HG03460 (cell line): ENCODE measurements around the gene CEP250.
"Not testable (repeated sequence)": the region's sequence is repeated elsewhere in the genome, so short reads cannot be mapped to it uniquely, and the experiment has no call there.

Experiments used
- ATAC-seq: cut with Tn5 transposase; IDR thresholded peaks from one replicate; pipeline ENCODE4 v1.9.1; 2021; ENCODE audit not compliant: unreplicated experiment

Gene CEP250, protein sequence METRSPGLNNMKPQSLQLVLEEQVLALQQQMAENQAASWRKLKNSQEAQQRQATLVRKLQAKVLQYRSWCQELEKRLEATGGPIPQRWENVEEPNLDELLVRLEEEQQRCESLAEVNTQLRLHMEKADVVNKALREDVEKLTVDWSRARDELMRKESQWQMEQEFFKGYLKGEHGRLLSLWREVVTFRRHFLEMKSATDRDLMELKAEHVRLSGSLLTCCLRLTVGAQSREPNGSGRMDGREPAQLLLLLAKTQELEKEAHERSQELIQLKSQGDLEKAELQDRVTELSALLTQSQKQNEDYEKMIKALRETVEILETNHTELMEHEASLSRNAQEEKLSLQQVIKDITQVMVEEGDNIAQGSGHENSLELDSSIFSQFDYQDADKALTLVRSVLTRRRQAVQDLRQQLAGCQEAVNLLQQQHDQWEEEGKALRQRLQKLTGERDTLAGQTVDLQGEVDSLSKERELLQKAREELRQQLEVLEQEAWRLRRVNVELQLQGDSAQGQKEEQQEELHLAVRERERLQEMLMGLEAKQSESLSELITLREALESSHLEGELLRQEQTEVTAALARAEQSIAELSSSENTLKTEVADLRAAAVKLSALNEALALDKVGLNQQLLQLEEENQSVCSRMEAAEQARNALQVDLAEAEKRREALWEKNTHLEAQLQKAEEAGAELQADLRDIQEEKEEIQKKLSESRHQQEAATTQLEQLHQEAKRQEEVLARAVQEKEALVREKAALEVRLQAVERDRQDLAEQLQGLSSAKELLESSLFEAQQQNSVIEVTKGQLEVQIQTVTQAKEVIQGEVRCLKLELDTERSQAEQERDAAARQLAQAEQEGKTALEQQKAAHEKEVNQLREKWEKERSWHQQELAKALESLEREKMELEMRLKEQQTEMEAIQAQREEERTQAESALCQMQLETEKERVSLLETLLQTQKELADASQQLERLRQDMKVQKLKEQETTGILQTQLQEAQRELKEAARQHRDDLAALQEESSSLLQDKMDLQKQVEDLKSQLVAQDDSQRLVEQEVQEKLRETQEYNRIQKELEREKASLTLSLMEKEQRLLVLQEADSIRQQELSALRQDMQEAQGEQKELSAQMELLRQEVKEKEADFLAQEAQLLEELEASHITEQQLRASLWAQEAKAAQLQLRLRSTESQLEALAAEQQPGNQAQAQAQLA (N-terminal part only)

DNA sequence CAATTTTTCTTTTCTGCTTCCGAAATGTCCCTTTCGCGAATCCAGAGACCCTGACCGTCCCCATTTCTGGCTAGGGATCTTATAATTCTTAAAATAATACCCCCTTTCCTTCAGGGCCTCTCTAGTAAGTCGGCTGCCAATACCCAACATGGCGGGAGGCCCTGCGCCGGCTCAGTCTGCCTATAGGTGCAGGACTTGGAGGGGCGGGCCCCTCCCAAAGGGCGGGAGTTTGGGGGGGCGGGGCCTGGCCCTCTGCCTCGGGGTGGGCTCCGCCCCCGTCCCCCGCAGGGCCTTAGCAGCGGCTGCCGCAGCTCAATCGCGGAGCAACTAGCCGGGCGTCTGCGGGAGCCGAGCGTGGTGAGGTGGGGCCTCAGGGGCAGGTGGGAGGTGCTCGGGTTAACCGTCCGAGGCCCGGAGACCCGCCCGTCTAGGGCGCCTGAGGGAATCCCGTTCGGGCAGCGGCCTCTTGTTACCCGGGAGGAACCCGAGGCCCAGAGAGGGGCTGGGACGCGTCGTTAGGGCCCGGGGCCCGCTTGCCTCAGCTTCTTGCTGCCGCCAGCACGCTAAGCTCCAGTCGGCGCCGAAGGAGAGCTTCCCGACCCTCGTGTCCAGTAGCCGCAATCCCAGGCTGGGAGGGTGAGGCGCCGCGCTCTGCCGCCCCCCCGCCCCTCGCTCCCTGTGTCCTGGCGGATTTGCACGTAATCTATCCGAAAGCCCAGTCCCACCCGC, at the start of gene CEP250:
CEP250 (plus strand) TSS at position 718 of the 729 bp plus-strand sequence. CDS start 6,770 bp downstream, outside the sequence.
- peak; percentile 85 for ATAC-seq

DNA sequence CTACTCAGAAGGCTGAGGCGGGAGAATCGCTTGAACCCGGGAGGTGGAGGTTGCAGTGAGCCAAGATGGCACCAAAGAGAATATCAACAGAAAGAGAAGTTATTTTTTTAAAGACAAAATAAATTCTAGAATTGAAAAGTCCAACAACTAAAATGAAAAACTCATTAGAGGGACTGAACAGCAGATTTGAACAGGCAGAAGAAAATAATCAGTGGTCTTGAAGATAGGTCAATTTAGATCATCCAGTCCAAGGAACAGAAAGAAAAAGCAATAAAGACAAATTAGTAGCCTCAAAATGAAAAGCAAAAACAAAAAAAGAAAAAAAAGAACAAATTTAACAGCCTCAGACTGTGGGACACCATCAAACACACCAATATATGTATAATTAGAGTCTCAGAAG, 49.6 kb upstream of the CEP250 start:
- ATAC-seq: no peak

DNA sequence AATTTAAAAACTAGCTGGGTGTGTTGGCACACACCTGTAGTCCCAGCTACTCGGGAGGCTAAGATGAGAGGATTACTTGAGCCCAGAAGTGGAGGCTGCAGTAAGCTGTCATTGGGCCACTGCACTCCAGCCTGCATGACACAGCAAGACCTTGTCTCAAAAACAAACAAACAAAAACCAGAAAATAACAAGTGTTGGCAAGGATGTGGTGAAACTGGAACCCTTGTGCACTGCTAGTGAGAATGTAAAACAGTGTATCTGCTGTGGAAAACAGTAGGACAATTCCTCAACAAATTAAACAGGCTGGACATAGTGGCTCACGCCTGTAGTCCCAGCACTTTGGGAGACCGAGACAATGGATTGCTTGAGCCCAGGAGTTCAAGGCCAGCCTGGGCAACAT, 47.1 kb upstream of the CEP250 start:
- ATAC-seq: no peak

DNA sequence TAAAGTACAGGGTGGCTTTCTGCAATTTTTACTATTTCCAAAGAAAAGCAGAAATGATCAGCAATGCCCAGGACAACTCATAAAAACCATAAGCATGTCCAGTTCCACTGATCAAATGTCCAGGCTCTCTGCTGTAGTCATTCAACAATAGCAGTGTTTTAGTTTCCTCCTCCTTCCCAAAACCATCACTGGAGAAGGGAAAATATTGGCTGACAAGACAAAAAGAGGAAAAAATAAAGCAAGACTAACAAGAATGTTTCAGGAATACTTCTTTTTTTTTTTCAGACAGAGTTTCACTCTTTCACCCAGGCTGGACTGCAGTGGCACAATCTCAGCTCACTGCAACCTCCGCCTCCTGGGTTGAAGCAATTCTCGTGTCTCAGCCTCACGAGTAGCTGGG, 45.9 kb upstream of the CEP250 start:
- no peak for ATAC-seq

DNA sequence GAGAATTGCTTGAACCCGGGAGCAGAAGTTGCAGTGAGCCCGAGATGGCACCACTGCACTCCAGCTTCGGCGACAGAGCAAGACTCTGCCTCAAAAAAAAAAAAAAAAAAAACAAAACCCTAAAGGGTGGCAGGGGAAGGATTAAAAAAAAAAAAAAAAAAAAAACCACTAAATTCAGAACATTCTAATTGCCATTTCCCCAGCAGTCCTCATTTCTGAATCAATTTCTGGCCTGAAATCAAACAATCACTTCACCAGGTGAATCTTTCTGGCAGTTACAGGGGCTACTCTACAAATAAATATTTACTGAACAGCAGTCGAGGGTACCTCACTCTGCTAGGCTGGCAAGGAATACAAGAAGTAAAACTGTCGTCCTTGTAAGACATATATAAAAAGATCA, 44.8 kb upstream of the CEP250 start:
- ATAC-seq: no peak

DNA sequence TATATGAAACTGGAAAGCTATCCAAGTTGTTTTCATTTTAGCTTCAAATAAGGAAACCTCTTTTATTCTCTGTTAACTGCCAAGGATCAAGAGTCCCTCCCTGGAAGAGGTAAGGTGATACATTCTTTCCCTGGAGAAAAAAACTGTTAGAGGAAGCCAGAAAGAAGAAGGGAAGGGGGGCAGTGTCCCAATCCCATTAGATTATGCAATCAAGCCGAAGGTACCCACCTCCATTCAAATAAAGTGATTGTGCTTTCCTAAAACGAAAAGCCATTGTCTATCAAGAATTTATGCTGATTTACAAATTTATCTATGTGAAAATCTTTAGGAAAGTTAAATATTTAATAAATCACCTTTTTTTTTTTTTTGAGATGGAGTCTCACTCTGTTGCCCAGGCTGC, 34.1 kb upstream of the CEP250 start:
- no peak for ATAC-seq

DNA sequence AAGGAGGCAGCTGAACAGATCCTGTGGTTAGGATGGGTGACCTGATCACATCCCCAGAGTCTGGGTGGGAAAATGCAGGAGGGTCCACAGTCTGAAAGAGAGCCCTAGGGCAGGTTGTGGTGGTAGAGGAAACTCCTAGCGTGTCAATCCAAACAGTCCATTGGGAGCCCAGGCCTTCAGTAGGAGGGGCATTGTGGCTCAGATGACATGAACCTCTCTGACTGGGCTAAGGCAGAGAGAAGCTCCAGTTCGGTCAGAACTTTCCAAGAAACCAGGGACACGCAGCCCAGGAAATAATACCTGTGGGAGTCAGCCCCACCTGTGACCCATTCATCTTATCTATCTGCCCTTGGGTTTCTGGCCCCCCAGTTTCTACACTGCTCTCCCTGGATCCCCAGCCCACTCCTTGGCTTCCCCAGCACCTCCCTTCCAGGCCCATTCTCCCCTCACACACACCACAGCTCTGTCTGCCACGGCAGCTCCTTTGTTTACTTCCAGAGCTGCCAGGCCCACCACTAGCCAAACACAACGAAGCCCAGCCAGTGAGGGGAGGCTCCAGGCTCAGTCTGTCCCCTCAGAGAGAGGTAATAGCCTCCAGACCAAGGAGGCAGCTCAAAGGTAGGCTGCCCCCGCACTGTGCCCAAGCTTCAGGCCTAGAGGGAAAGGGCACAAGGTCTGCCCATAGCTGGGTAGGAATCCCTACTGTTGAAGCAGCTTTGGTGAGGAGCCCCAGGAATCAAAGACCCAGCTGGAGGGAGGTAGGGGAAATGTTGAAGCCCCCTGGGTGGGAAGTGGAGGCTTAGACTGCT, 23.6 kb upstream of the CEP250 start:
- no peak for ATAC-seq

DNA sequence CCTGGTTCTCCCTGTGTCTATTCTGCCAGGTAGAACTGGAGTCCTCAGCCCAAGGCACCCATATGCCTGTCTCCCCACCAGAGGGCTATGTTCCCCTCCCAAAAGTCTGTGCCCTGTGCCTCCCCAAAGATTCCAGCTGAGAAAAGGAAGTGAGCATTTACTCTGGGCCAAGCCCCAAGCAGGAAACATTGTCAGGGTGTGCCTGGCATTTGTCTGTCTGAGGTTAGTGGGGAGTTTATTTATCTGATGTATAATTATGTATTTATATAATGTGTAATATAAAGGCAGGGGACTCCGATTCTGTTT, 23.0 kb upstream of the CEP250 start:
- ATAC-seq: no peak

DNA sequence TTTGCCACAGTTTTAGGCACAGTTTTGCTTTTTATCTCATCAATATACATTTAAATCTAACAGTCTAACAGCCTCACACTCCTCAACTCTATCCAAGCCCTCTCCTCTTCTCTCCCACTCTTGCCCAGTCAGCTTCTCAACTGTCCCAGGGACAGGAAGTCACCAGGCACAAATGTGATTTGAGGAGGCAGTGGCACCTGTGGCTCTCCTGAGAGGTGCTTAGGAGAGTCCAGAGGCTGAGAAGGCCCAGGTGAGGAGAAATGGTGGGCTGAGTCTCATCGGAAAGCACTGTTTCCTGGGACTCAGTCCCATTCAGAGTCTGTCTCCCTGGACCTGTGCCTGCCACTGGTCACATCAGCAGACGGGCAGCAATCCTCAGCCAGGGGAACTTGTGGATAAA, 22.1 kb upstream of the CEP250 start:
- no peak for ATAC-seq

DNA sequence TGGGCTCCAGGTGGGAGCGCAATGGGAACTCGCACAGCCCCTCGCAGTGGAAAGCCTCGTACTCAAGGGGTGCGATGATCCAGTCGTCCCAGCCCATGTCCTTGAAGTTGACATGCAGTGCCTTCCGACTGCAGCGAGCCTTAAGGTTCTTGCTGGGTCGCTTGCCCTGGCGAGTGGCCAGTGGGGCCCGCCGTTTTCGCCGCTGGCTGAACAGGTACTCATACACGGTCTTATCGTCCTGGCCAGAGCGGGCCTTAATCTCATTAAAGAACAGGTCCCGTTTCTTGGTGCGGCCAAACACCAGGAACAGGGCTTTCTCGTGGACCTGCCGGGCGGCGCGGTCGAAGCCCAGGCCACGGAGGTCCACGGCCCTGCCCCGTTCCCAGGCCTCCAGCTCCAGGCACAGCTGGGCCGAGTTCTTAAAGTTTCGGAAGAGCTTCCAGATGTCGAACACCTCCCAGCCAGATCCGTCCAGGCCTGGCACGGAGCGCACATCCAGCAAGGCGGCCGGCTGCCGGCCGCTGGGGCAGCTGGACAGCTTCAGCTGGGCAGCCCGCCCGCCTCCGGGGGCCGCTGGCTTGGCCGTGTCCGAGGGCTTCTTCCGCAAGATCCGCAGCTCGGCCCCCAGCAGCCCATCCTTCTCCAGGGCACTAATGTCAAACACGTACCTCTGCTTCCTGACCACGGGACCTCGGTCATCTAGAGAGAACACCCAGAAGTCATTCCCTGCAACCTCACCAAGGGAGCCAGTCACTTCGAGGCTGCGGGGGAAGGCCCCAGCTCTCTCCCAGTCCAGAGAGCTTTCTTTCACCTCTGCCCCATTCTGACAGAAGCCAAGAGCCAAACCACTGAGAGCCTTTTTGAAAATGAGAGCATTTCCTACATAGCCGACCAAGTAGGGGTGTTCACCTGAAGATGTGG, 21.1 kb upstream of the CEP250 start:
- ATAC-seq: no peak

DNA sequence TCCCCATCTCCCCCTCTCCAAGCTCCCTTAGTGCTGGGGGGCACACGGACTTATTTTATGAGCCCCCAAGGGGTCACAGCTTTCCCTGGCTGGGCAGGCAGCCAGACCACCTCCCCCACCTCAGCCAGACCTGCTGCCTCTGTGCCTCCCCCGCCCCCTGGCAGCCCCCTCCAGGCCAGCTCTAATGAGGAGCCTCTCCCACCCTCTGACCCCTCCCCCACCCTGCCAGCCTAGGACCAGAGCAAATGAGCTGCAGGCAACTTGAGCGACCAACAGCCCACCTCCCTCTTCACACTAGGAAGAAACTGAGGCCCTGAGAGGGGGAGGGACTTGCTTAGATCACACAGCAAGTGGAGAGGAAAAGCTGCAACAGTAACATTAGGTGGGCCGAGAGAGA, 19.2 kb upstream of the CEP250 start:
- ATAC-seq: no peak

DNA sequence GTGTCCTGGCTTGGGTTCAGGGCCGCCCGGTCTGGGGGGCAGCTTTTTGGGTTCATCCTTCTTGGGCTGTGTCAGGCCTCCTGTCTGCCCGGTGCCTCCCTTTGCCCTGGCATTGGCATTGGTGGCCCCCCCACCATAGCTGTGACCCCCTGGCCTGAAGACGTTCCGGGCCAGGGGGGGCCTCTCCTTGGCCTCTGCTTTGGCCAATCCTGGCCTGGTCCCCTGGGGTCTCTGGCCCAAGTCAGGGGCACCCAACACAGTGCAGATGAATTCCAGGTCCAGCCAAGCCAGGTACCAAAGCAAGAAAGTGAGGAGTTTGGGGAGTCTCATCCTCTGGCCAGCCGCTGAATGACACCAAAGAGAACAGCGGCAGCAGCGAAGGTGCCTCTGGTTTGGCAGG, 17.8 kb upstream of the CEP250 start:
- no peak for ATAC-seq

DNA sequence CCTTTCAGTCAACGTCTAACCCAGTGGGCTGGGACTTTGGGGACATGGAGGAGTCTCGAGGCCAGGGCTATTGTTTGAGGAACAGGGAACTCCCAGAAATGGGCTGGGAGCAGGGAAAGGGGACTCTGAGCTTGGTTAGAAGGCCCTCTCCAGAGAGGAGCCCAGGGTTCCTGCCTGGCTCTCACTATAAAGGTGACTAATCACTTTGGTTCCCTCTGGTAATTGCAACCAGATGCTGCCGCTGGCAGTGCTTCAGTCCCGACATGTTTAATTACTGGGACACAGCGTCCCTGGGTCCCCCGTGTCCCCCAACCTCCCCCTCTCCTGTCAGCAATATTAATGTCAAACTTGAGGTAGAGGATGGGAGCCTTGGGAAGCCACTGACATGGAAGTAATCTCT, 12.4 kb upstream of the CEP250 start:
- ATAC-seq: no peak

DNA sequence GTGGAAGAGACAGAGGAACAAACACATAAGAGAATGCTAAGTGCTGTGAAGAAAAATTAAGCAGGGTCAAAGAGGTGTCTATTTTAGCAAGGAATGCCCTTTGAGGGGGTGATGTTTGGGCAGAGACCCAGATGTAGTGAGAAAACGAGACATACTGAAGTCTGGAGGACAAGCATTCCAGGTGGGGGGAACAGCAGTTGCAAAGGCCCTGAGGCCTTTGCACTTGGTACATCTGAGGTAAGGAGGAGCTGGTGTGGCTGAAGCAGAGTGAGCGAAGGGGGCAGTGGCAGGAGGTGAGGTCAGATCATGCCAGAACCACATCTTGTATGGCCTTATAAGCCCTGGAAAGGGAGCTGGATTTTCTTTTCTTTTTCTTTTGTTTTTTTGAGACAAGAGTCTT, 11.2 kb upstream of the CEP250 start:
- ATAC-seq: no peak

DNA sequence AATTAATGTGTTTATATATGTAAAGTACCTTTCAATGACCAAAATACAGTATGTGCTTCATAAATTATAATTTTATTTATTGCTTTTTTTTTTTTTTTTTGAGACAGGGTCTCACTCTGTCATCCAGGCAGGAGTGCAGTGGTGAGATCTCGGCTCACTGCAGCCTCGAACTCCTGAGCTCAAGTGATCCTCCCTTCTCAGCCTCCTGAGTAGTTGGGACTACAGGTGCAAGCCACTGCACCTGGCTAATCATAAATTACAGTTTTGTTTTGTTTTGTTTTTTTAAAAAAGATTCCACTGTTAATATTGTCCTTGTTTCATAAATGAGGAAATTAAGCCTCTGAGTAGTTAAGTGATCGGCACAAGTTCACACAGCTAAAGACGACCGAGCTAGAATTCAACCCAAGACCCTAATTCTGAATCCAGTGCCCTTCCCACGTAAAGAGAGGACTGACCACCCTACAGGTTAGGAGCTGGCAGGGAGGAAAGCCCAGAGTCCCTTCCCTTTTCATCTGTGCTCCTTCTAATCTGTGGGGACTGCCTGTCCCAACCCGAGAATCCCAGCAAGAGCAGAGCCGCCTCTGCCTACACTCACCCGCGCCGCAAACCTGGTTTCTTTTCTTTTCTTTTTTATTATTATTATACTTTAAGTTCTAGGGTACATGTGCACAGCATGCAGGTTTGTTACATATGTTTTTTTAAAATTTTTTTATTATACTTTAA, 8.9 kb upstream of the CEP250 start:
- ATAC-seq: no peak

DNA sequence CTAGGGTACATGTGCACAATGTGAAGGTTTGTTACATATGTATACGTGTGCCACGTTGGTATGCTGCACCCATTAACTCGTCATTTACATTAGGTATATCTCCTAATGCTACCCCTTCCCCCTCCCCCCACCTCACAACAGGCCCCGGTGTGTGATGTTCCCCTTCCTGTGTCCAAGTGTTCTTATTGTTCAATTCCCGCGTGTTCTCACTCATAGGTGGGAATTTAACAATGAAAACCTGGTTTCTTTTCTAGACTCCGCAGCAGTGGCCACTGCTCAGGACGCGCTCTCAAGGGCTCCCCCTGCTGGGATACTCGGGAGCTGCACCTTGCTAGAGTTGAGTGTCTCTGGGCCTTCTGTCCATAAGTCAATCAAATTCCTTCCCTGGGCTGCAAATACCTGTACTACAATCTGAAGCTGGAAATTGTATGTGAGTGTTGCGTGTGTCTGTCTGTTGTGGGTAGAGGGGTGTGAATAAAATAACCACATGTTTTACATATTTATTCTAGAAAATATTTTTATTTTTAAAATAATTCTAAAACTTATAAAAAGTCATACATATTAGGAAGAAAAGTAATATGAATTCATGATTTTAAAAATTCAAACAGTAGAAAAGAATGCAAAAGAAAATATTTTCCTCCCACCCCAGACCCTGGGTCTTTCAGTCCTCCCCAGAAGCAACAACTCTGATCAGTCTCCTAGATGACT, 8.2 kb upstream of the CEP250 start:
- ATAC-seq: no peak

DNA sequence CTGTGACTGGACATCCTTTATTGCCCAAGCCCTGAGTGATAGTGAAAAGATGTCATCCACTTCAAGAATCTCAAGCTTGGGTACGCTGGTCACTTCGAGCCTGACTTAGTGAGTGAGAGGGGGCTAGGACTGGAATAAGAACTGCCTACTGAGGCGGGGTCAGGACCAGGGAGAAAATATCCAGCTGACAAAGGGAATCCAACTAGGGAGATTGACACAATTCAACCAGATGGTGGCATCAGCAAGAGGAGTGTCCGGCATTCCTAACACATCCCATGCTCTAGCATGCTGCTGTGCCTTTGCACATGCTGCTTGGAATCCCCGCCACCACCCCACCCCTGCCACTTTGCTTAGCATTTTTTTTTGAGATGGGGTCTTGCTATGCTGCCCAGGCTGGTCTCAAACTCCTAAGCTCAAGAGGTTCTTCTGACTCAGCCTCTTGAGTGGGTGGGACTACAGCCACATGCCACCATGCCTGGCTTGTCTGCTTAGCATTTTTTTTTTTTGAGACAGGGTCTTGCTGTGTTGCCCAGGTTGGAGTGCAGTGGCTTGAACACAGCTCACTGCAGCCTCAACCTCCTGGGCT, 6.5 kb upstream of the CEP250 start:
- no peak for ATAC-seq

DNA sequence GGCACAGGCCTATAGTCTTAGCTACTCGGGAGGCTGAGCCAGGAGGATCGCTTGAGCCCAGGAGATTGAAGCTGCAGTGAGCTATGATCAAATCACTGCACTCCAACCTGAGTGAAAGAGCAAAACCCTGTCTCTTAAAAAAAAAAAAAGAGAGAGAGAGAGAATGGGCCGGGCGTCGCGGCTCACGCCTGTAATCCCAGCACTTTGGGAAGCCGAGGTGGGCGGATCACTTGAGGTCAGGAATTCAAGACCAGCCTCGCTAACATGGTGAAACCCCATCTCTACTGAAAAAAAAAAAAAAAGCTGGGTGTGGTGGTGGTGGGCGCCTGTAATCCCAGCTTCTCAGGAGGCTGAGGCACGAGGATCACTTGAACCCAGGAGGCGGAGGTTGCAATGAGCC, 5.5 kb upstream of the CEP250 start:
- ATAC-seq: not testable (repeated sequence)
